Trophoblast cell (in vitro differentiated cells and primary cell): ENCODE data around the gene RARA.

Experiments
- DNase-seq, 2 donors: peaks; one replicate each; pipeline ENCODE4 v3.0.0-alpha.2; 2016
- H2AFZ ChIP-seq: 2 replicates; pipeline ENCODE4 v1.6.1; 2013; ENCODE audit warnings: low read length, moderate library complexity, mild to moderate bottlenecking; ENCODE audit not compliant: insufficient read depth, poor library complexity
- H2AK5ac ChIP-seq: 2 replicates; pipeline ENCODE4 v1.6.1; 2013; ENCODE audit warnings: mild to moderate bottlenecking, low read length
- H2BK120ac ChIP-seq: 2 replicates; pipeline ENCODE4 v1.6.1; 2013; ENCODE audit warnings: low read length, mild to moderate bottlenecking, moderate library complexity; ENCODE audit not compliant: insufficient read depth, poor library complexity
- H2BK12ac ChIP-seq: 2 replicates; pipeline ENCODE4 v1.6.1; 2013; ENCODE audit warnings: mild to moderate bottlenecking, low read length, moderate library complexity
- H2BK5ac ChIP-seq: 2 replicates; pipeline ENCODE4 v1.6.1; 2013; ENCODE audit warnings: low read length, low read depth, moderate library complexity, mild to moderate bottlenecking; ENCODE audit not compliant: poor library complexity
- H3K14ac ChIP-seq: 2 replicates; pipeline ENCODE4 v1.6.1; 2013; ENCODE audit warnings: mild to moderate bottlenecking, low read length
- H3K18ac ChIP-seq: 2 replicates; pipeline ENCODE4 v1.6.1; 2013; ENCODE audit warnings: mild to moderate bottlenecking, low read length
- H3K23ac ChIP-seq: 2 replicates; pipeline ENCODE4 v1.6.1; 2013; ENCODE audit warnings: low read length
- H3K27ac ChIP-seq: 2 replicates; pipeline ENCODE4 v1.5.1; 2013; ENCODE audit warnings: low read depth, mild to moderate bottlenecking, inconsistent platforms, low read length, moderate library complexity
- H3K27me3 ChIP-seq: 2 replicates; pipeline ENCODE4 v1.6.1; 2013; ENCODE audit warnings: inconsistent platforms, mild to moderate bottlenecking, low read length, moderate library complexity; ENCODE audit not compliant: insufficient read depth
- H3K36me3 ChIP-seq, 2 experiments: 1 replicate in 1 of 2; 2 replicates in 1 of 2; pipeline ENCODE4 v1.6.1; 2013; ENCODE audit warnings: low read length in 2 of 2, mild to moderate bottlenecking in 2 of 2, moderate library complexity in 1 of 2; ENCODE audit not compliant: insufficient read depth in 2 of 2, control insufficient read depth in 1 of 2
- H3K4ac ChIP-seq: 2 replicates; pipeline ENCODE4 v1.6.1; 2013; ENCODE audit warnings: low read depth, mild to moderate bottlenecking, low read length, moderate library complexity
- H3K4me1 ChIP-seq, 2 experiments: 1 replicate in 1 of 2; 2 replicates in 1 of 2; pipeline ENCODE4 v1.6.1; 2013; ENCODE audit warnings: low read length in 2 of 2, mild to moderate bottlenecking in 2 of 2, moderate library complexity in 1 of 2; ENCODE audit not compliant: insufficient read depth in 2 of 2, control insufficient read depth in 1 of 2
- H3K4me2 ChIP-seq: 2 replicates; pipeline ENCODE4 v1.6.1; 2013; ENCODE audit warnings: inconsistent platforms, mild to moderate bottlenecking, low read length, moderate library complexity
- H3K4me3 ChIP-seq: 2 replicates; pipeline ENCODE4 v1.5.1; 2013; ENCODE audit warnings: mild to moderate bottlenecking, low read depth, low read length, inconsistent platforms
- H3K79me1 ChIP-seq: one replicate; pipeline ENCODE4 v1.6.1; 2013; ENCODE audit warnings: low read length
- H3K79me2 ChIP-seq: 2 replicates; pipeline ENCODE4 v1.6.1; 2013; ENCODE audit warnings: low read length, mild to moderate bottlenecking; ENCODE audit not compliant: control insufficient read depth, insufficient read depth, poor library complexity
- H3K9ac ChIP-seq: 2 replicates; pipeline ENCODE4 v1.6.1; 2013; ENCODE audit warnings: mild to moderate bottlenecking, low read length
- H3K9me3 ChIP-seq: 2 replicates; pipeline ENCODE4 v1.6.1; 2013; ENCODE audit warnings: low read depth, mild to moderate bottlenecking, control low read depth, inconsistent platforms, low read length; ENCODE audit not compliant: insufficient read depth
- H4K12ac ChIP-seq: 2 replicates; pipeline ENCODE4 v1.6.1; 2013; ENCODE audit warnings: low read depth, mild to moderate bottlenecking, low read length, moderate library complexity
- H4K8ac ChIP-seq: 2 replicates; pipeline ENCODE4 v1.6.1; 2013; ENCODE audit warnings: low read depth, mild to moderate bottlenecking, low read length, moderate library complexity
- H4K91ac ChIP-seq: one replicate; pipeline ENCODE4 v1.6.1; 2013; ENCODE audit warnings: low read depth, mild to moderate bottlenecking, low read length, moderate library complexity
- WGBS: extraction: QIAGEN DNeasy Blood & Tissue Kit; methylation state at CpG from one replicate; pipeline ENCODE4 v1.1.7; 2013; ENCODE audit warnings: missing lambda C conversion rate; ENCODE audit not compliant: insufficient read length, insufficient coverage; ENCODE audit errors: extremely low coverage; 5-methylcytosine and 5-hydroxymethylcytosine counted together

Gene RARA

DNA sequence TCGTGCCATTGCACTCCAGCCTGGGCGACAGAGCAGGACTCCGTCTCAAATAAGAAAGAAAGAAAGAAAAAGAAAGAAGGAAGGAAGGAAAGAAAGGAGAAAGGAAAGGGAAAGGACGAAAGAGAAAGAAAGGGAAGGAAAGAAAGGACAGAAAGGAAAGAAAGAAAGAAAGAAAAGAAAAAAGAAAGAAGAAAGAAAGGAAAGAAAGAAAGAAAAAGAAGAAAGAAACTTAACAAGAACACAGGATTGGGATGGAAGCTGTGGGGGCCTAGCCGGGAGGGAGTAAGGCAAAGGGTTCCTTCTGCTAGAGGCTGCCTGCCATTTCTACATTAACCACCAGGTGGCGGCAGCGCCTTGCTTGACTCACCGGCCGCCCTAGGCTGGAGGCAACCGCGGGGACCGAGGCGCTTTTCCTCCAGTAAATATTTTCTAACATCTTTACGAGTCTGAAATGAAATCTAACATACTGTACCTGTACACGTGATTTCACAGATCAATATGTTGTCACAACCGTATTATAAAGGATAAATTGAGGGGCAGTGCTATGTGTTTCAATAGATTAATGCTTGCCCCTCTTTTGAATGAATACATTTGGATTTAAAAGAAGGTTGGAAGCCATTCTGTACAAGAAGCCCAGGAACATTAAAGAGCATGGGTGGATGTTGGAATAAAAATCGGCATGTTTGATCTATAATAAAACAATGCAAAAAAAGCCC lies 49.5 kb downstream of the RARA start:
- no peak overlapping the region for H2BK120ac ChIP-seq
- WGBS = no CpG with 5 or more reads among the region's 17 CpGs

GRCh38 chr17:40360091-40360490 lies 51.1 kb downstream of the RARA start:
- no peak overlapping the region for H3K27ac ChIP-seq
- WGBS = no CpG with 5 or more reads among the region's 8 CpGs
- H3K27me3 ChIP-seq = peaks cover 3% of the 10 kb centered on the region
- peaks cover 2% of the 10 kb centered on the region for H3K9me3 ChIP-seq
- no peak overlapping the region for H3K18ac ChIP-seq
- no peak overlapping the region for H3K4ac ChIP-seq
- H3K36me3 ChIP-seq = peaks cover 11 to 12% of the 10 kb centered on the region in 2 experiments
- DNase-seq = no peak
- no peak overlapping the region for H3K9ac ChIP-seq
- H3K14ac ChIP-seq = no peak overlapping the region
- peaks cover 5% of the 10 kb centered on the region for H3K79me2 ChIP-seq
- no peak overlapping the region for H2BK120ac ChIP-seq
- no peak overlapping the region for H2BK12ac ChIP-seq
- no peak overlapping the region for H2AK5ac ChIP-seq
- H3K4me1 ChIP-seq = peaks cover 6 to 10% of the 10 kb centered on the region in 2 experiments
- H4K91ac ChIP-seq = no peak overlapping the region
- H3K23ac ChIP-seq = no peak overlapping the region
- no peak overlapping the region for H3K4me3 ChIP-seq
- H2AFZ ChIP-seq = no peak overlapping the region
- peaks cover 6% of the 10 kb centered on the region for H3K79me1 ChIP-seq
- no peak overlapping the region for H4K12ac ChIP-seq
- no peak overlapping the region for H3K4me2 ChIP-seq
- no peak overlapping the region for H2BK5ac ChIP-seq
- H4K8ac ChIP-seq = no peak overlapping the region

More for the DNA sequence above, 49.5 kb downstream of the RARA start:
- Histone ChIP-seq H3K4me2 (no peak overlapping the region), H3K23ac (no peak overlapping the region), H3K14ac (no peak overlapping the region), H3K36me3 (peaks cover 16 to 22% of the 10 kb centered on the region in 2 experiments), H3K4me1 (peaks cover 0 to 1% of the 10 kb centered on the region in 2 experiments), H4K12ac (no peak overlapping the region), H3K27ac (no peak overlapping the region), H3K4me3 (no peak overlapping the region), H3K79me1 (peaks cover 5% of the 10 kb centered on the region), H3K79me2 (peaks cover 4% of the 10 kb centered on the region), H4K8ac (no peak overlapping the region), H3K18ac (no peak overlapping the region), H4K91ac (no peak overlapping the region), H2BK5ac (no peak overlapping the region), H3K4ac (no peak overlapping the region), H3K9me3 (peaks cover 2% of the 10 kb centered on the region), H2AK5ac (no peak overlapping the region), H3K9ac (no peak overlapping the region), H2BK12ac (no peak overlapping the region), H2AFZ (no peak overlapping the region), H3K27me3 (peaks cover under 1% of the 10 kb centered on the region)
- peak; percentile 90 to 96 for DNase-seq

- no peak overlapping the region for H2AFZ ChIP-seq
- no peak overlapping the region for H2BK12ac ChIP-seq
- DNase-seq = no peak
- H3K9ac ChIP-seq = no peak overlapping the region
- H3K4me3 ChIP-seq = no peak overlapping the region
- no peak overlapping the region for H3K27ac ChIP-seq
- H3K4me2 ChIP-seq = no peak overlapping the region
- WGBS = no CpG with 5 or more reads among the region's 32 CpGs
- no peak overlapping the region for H3K4ac ChIP-seq
- H2AK5ac ChIP-seq = no peak overlapping the region
- no peak overlapping the region for H3K18ac ChIP-seq
- no peak overlapping the region for H3K14ac ChIP-seq
- peaks cover 6 to 10% of the 10 kb centered on the region in 2 experiments for H3K4me1 ChIP-seq
- peaks cover 3% of the 10 kb centered on the region for H3K27me3 ChIP-seq
- no peak overlapping the region for H3K23ac ChIP-seq
- H2BK120ac ChIP-seq = no peak overlapping the region
- peaks cover 2% of the 10 kb centered on the region for H3K9me3 ChIP-seq
- no peak overlapping the region for H4K8ac ChIP-seq
- H3K79me2 ChIP-seq = peaks cover 5% of the 10 kb centered on the region
- H4K12ac ChIP-seq = no peak overlapping the region
- peaks cover under 1% of the 10 kb centered on the region in 2 experiments for H3K36me3 ChIP-seq
- H2BK5ac ChIP-seq = no peak overlapping the region
- no peak overlapping the region for H4K91ac ChIP-seq
- H3K79me1 ChIP-seq = peaks cover 6% of the 10 kb centered on the region
Observed at GRCh38 chr17:40361063-40361924, 52.3 kb downstream of the RARA start.

DNA sequence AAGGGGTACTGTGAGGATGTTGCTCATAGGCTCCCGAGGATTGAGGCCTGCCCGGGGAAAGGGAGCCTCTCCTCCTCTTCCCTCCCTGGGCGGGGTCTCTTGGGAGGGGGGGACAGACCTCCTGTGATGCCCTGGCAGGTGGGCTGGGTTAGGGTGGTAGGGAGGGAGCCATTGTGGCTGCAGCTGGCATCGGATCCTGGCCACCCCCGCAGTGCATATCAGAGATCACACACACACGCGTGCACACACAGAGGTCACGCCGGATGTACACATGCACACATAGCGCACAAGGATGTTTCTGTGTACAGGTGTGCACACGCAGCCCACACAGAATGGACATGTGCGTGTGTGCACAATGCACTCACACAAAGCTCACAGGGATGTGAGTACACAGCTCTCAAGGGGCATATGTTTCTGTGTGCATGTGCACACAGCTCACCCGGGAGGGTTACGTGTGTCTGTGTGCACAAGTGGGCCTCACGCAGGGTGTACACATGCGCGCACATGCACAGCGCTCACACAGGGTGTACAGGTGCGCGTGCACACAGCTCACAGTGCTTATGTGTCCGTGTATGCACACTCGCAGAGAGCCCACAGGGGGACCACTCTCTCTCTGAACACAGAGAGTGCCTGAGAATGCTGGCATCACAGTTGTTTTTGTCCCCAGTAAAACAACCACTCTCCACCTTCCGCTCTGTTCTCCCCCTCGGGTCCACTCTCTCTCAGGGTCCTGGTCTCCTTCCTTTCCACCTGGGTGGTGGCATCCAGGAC lies 53.1 kb downstream of the RARA start:
- H2AFZ ChIP-seq = no peak overlapping the region
- H3K4ac ChIP-seq = no peak overlapping the region
- peaks cover 3% of the 10 kb centered on the region for H3K27me3 ChIP-seq
- no peak overlapping the region for H3K27ac ChIP-seq
- no peak overlapping the region for H4K8ac ChIP-seq
- no peak overlapping the region for H3K14ac ChIP-seq
- DNase-seq = no peak
- H3K9ac ChIP-seq = no peak overlapping the region
- no peak overlapping the region for H3K18ac ChIP-seq
- peaks cover 5% of the 10 kb centered on the region for H3K79me2 ChIP-seq
- no peak overlapping the region for H4K12ac ChIP-seq
- H3K9me3 ChIP-seq = peaks cover 2% of the 10 kb centered on the region
- H2AK5ac ChIP-seq = no peak overlapping the region
- WGBS = no CpG with 5 or more reads among the region's 24 CpGs
- no peak overlapping the region for H3K23ac ChIP-seq
- no peaks in the 10 kb centered on the region for H3K36me3 ChIP-seq
- peak overlapping the region; percentile 98 for H3K4me2 ChIP-seq
- H4K91ac ChIP-seq = no peak overlapping the region
- H3K4me1 ChIP-seq = peaks cover 6 to 10% of the 10 kb centered on the region in 2 experiments
- no peak overlapping the region for H2BK5ac ChIP-seq
- H3K79me1 ChIP-seq = peaks cover 6% of the 10 kb centered on the region
- H2BK12ac ChIP-seq = no peak overlapping the region
- H3K4me3 ChIP-seq = no peak overlapping the region
- H2BK120ac ChIP-seq = no peak overlapping the region
